Smooth muscle cell (in vitro differentiated cells): ENCODE results near the gene RALY. TPM values are rescaled to one million over a fixed set of nuclear protein-coding genes. Genes with fewer than 3 reads are reported as not detected.

Experiments
- DNase-seq: peaks from one replicate; lab custom pipeline; 2025; ENCODE audit not compliant: unreplicated experiment; lab: John Stamatoyannopoulos, UW
- H2AFZ ChIP-seq: fragments of 200-600 bp; sonication (generic); 2 replicates; pipeline ENCODE4 v1.6.0; 2016; ENCODE audit warnings: antibody characterized with exemption, low read depth, mild to moderate bottlenecking
- H3F3A ChIP-seq: fragments of 200-600 bp; sonication (generic); 2 replicates; pipeline ENCODE4 v1.6.0; 2017; ENCODE audit warnings: antibody characterized with exemption, low read depth
- H3K27ac ChIP-seq: fragments of 200-600 bp; sonication (generic); 2 replicates; pipeline ENCODE4 v1.5.1; 2016; ENCODE audit warnings: low read depth, mild to moderate bottlenecking
- H3K27me3 ChIP-seq: fragments of 200-600 bp; sonication (generic); 2 replicates; pipeline ENCODE4 v1.6.1; 2016; ENCODE audit warnings: low read depth, mild to moderate bottlenecking
- H3K36me3 ChIP-seq: fragments of 200-600 bp; sonication (generic); 2 replicates; pipeline ENCODE4 v1.5.1; 2016; ENCODE audit warnings: low read depth
- H3K4me1 ChIP-seq: fragments of 200-600 bp; sonication (generic); 2 replicates; pipeline ENCODE4 v1.5.1; 2016; ENCODE audit warnings: low read depth
- H3K4me2 ChIP-seq: fragments of 200-600 bp; sonication (generic); 2 replicates; pipeline ENCODE4 v1.6.0; 2016; ENCODE audit warnings: mild to moderate bottlenecking
- H3K4me3 ChIP-seq: fragments of 200-600 bp; sonication (generic); 2 replicates; pipeline ENCODE4 v1.5.1; 2016; ENCODE audit warnings: mild to moderate bottlenecking
- H3K79me2 ChIP-seq: fragments of 200-600 bp; sonication (generic); 2 replicates; pipeline ENCODE4 v1.6.0; 2016; ENCODE audit warnings: low read depth, mild to moderate bottlenecking
- H3K9ac ChIP-seq: fragments of 200-600 bp; sonication (generic); 2 replicates; pipeline ENCODE4 v1.6.0; 2016; ENCODE audit warnings: low read depth
- H3K9me3 ChIP-seq: fragments of 200-600 bp; sonication (generic); replicated peaks from 2 replicates; pipeline ENCODE4 v1.5.1; 2016; ENCODE audit warnings: low read depth
- H4K20me1 ChIP-seq: fragments of 200-600 bp; sonication (generic); 2 replicates; pipeline ENCODE4 v1.6.0; 2016; ENCODE audit warnings: low read depth
- WGBS: methylation state at CpG from one replicate; pipeline ENCODE4 v1.1.7; 2016; ENCODE audit warnings: low lambda C conversion rate; 5-methylcytosine and 5-hydroxymethylcytosine counted together
- polyA plus RNA-seq: library from polyadenylated mRNA; unstranded; fragments of >200 nt; fragmentation: Nextera tagmentation; extraction: Ambion mirVana; gene quantifications from 2 replicates; pipeline ENCODE4 v1.2.1, GENCODE V29; 2016
- total RNA-seq: library from RNA; depleted of rRNA; stranded (reverse); fragments of >200 nt; gene quantifications from 2 replicates; pipeline ENCODE4 v1.2.3, GENCODE V29; 2014
- TF ChIP-seq, protein P1 (sequence below): fragments of 200-600 bp; sonication (generic); IDR thresholded peaks from 2 replicates; pipeline ENCODE4 v1.5.1; 2017; ENCODE audit warnings: borderline replicate concordance, mild to moderate bottlenecking, antibody characterized with exemption; ENCODE audit not compliant: insufficient read depth, poor library complexity, severe bottlenecking

RALY gene
- total and polyA plus RNA-seq, 2 experiments from 2014 or later = 99.7 to 218 TPM

DNA sequence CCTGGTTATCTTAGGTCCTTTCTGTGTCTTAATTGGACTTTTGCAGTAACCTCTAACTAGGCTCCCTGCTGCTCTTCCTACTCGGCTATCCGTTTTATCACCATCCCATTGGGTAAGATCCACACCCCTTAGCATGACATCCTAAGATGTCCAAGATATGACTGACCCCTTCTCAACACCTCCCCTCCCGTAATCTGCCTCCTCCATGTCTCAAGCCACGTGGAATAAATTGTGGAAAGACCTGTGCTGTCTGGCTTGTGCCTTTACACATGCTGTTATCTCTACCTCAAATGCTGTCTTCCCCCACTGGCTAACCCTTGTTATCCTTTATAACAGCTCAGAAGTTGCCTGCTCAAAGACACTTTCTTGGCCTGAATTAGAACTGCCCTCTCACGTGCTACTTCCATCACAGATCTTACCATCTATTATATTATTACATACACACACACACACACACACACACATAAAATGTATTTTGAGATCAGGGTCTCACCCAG lies 91.9 kb downstream of the RALY start:
- no peak for DNase-seq
- H3K4me2 ChIP-seq = no peak overlapping the region
- no peak overlapping the region for H2AFZ ChIP-seq
- no peak overlapping the region for H3K27ac ChIP-seq
- TF ChIP-seq, protein P1, sequence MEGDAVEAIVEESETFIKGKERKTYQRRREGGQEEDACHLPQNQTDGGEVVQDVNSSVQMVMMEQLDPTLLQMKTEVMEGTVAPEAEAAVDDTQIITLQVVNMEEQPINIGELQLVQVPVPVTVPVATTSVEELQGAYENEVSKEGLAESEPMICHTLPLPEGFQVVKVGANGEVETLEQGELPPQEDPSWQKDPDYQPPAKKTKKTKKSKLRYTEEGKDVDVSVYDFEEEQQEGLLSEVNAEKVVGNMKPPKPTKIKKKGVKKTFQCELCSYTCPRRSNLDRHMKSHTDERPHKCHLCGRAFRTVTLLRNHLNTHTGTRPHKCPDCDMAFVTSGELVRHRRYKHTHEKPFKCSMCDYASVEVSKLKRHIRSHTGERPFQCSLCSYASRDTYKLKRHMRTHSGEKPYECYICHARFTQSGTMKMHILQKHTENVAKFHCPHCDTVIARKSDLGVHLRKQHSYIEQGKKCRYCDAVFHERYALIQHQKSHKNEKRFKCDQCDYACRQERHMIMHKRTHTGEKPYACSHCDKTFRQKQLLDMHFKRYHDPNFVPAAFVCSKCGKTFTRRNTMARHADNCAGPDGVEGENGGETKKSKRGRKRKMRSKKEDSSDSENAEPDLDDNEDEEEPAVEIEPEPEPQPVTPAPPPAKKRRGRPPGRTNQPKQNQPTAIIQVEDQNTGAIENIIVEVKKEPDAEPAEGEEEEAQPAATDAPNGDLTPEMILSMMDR = no peak
- H3K4me3 ChIP-seq = no peak overlapping the region
- H3K79me2 ChIP-seq = peaks cover 9% of the 10 kb centered on the region
- no peak overlapping the region for H3K9ac ChIP-seq
- H3K9me3 ChIP-seq = no peaks in the 10 kb centered on the region
- peaks cover 4% of the 10 kb centered on the region for H3K36me3 ChIP-seq
- no peaks in the 10 kb centered on the region for H3K27me3 ChIP-seq
- H3K4me1 ChIP-seq = no peaks in the 10 kb centered on the region
- peaks cover 28% of the 10 kb centered on the region for H3F3A ChIP-seq
- 88% methylated on average over 5 of the region's 5 CpGs for WGBS
- H4K20me1 ChIP-seq = peaks cover 81% of the 10 kb centered on the region

DNA sequence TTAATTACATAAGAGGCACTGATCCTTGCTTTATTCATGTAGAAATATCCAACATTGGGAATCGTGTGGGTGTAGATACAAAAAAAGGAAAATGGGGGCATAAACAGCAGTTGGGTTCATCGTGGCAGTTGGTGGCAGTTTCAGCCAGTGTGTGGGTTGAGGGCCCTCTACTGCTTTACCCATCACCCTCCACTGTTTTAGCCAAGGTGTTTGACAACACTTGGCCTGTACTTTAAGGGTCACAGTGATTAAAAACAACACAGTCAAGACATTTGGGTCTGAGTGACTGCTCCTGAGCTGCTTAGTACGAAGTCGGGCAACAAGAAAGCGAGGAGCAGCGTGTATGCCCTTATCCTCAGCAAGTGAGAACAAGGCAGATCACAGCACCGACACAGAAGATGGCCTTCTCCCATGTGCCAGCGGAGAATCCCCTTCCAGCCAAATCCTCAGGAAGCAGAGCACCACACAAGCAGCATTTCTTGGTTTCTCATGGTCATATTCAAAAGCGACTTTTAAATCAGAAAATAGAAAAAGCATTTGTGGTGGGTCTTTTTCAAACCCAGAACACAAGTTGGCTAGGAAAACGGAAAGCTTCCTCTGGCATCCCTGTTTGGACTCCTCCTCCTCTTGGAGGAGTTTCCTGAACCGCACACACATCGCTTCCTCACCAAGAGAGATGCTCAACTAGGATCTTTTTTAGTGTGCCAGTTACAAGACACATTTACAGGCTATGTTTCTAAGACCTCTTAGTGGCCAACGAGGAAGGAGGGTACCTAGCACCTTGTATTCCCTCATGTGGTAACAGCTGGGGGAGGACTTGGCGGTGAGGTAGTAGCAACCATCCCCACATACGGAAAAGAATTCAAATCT lies 94.8 kb downstream of the RALY start:
- no peak for DNase-seq
- Histone ChIP-seq H3K9me3 (no peaks in the 10 kb centered on the region), H3K79me2 (peaks cover 8% of the 10 kb centered on the region), H3K4me1 (no peaks in the 10 kb centered on the region), H2AFZ (no peak overlapping the region), H3K36me3 (peaks cover 18% of the 10 kb centered on the region), H4K20me1 (peaks cover 83% of the 10 kb centered on the region), H3K27me3 (no peaks in the 10 kb centered on the region), H3K4me2 (no peak overlapping the region), H3K9ac (no peak overlapping the region), H3F3A (peaks cover 33% of the 10 kb centered on the region), H3K4me3 (no peak overlapping the region), H3K27ac (no peak overlapping the region)
- TF ChIP-seq, protein P1 = no peak
- 96% methylated on average over 15 of the region's 15 CpGs for WGBS

DNA sequence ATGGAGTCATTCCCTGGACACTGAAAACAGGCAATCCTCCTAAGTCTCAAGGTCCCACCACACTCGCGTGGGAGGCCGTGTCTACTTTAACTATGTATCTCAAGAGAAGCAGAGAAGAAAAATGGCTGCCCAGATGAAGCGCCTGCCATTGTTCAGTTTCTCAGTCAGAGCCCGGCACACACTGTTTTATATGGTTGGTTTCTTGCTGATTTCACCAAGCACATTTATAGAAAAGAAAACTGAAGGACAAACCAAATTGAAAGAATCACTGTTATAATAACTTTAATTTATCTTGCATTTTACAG lies 95.4 kb downstream of the RALY start:
- no peak overlapping the region for H3K9ac ChIP-seq
- DNase-seq = no peak
- WGBS = 99% methylated on average over 3 of the region's 5 CpGs

More for the DNA sequence above, 95.4 kb downstream of the RALY start:
- H3K4me1 ChIP-seq = no peaks in the 10 kb centered on the region
- H3F3A ChIP-seq = peaks cover 29% of the 10 kb centered on the region
- no peak overlapping the region for H3K4me2 ChIP-seq
- H3K9me3 ChIP-seq = no peaks in the 10 kb centered on the region
- no peak overlapping the region for H3K4me3 ChIP-seq
- H3K79me2 ChIP-seq = peaks cover 6% of the 10 kb centered on the region
- H3K27me3 ChIP-seq = no peaks in the 10 kb centered on the region
- peaks cover 18% of the 10 kb centered on the region for H3K36me3 ChIP-seq
- no peak overlapping the region for H3K27ac ChIP-seq
- peaks cover 83% of the 10 kb centered on the region for H4K20me1 ChIP-seq
- H2AFZ ChIP-seq = no peak overlapping the region
- TF ChIP-seq, protein P1 = no peak
